ENCODE results near the gene VPS8. TPM values are rescaled to one million over a fixed set of nuclear protein-coding genes. Genes with fewer than 3 reads are reported as not detected.

VPS8 gene
- total RNA-seq, 1 experiment from 2014 or later, result 39.7 TPM

GRCh38 chr3:184942735-184943134 lies 130.8 kb downstream of the VPS8 start:
- H2AFZ ChIP-seq (ENCODE audit: low read length), result no peak overlapping the region
- no CpG with 5 or more reads among the region's 3 CpGs for WGBS (ENCODE audit: extremely low coverage, insufficient read length, low lambda C conversion rate)
- H3K36me3 Mint-ChIP-seq (ENCODE audit: insufficient read depth in 1 of 3, low read depth in 3 of 3), result peaks cover 2 to 9% (median 4%) of the 10 kb centered on the region in 3 experiments; a peak in 4 of 7 replicates
- no peak overlapping the region for H2BK15ac ChIP-seq (ENCODE audit: low read depth, low read length)
- H3K9ac ChIP-seq (ENCODE audit: extremely low read depth, insufficient read length, low read length), result no peak overlapping the region
- TF ChIP-seq CTCF (conservative IDR thresholded peaks at IDR 0.05), result no peak
- no peak overlapping the region for H3K23ac ChIP-seq (ENCODE audit: insufficient read length, low read depth, low read length)
- H3K9me3 ChIP-seq (ENCODE audit: control insufficient read depth, low read depth, low read length), result no peaks in the 10 kb centered on the region
- no peak overlapping the region for H3K4ac ChIP-seq (ENCODE audit: low read depth, low read length)
- peak overlapping the region in 1 of 3 experiments; percentile 80; a peak in 2 of 7 replicates for H3K27ac Mint-ChIP-seq
- H2BK12ac ChIP-seq (ENCODE audit: insufficient read length, low read depth, low read length), result no peak overlapping the region
- H3K27me3 Mint-ChIP-seq (ENCODE audit: low read depth), result no peaks in the 10 kb centered on the region
- no peak overlapping the region for H3K27ac ChIP-seq (ENCODE audit: insufficient read length, low read depth, low read length)
- H2BK5ac ChIP-seq (ENCODE audit: insufficient read length, low read length), result no peak overlapping the region
- H4K8ac ChIP-seq (replicated peaks; ENCODE audit: insufficient read length, low read depth, low read length), result no peak overlapping the region
- no peak overlapping the region for H3T11ph ChIP-seq (ENCODE audit: low read length)
- no peak overlapping the region for H2BK20ac ChIP-seq (ENCODE audit: low read depth, low read length, poor library complexity, severe bottlenecking)
- DNase-seq, result no peak
- no peak overlapping the region for H4K5ac ChIP-seq (ENCODE audit: insufficient read length, low read depth, low read length)
- no peak overlapping the region for H3K18ac ChIP-seq (ENCODE audit: insufficient read length, low read depth, low read length)
- no peaks in the 10 kb centered on the region; the same call in 1 of the 2 replicates for H3K4me1 ChIP-seq (ENCODE audit: insufficient read depth, low read length)
- no peak overlapping the region for H3K4me2 ChIP-seq (ENCODE audit: insufficient read depth, insufficient read length, low read length)
- no peaks in the 10 kb centered on the region for H3K9me3 Mint-ChIP-seq
- no peak overlapping the region for H3K4me3 Mint-ChIP-seq
- H3K23me2 ChIP-seq (ENCODE audit: insufficient read length, low read depth, low read length, poor library complexity, severe bottlenecking), result no peaks in the 10 kb centered on the region
- H4K20me1 ChIP-seq (ENCODE audit: control insufficient read depth, insufficient read depth, insufficient read length), result no peaks in the 10 kb centered on the region
- H4K91ac ChIP-seq (ENCODE audit: insufficient read length, low read depth, low read length), result no peak overlapping the region
- no peak overlapping the region for H3K56ac ChIP-seq (ENCODE audit: insufficient read length, low read depth, low read length)
- no peak overlapping the region for H3K14ac ChIP-seq (ENCODE audit: insufficient read depth, low read length)
- H3K4me1 Mint-ChIP-seq, result peaks cover 24 to 54% of the 10 kb centered on the region in 2 experiments
- no peaks in the 10 kb centered on the region for H3K27me3 ChIP-seq (ENCODE audit: insufficient read depth, low read length)
- no peaks in the 10 kb centered on the region for H3K79me1 ChIP-seq (ENCODE audit: insufficient read depth, low read depth, low read length, poor library complexity, severe bottlenecking)
- H2BK120ac ChIP-seq (ENCODE audit: low read depth, low read length, poor library complexity, severe bottlenecking), result no peak overlapping the region
- no peak overlapping the region for H2AK5ac ChIP-seq (ENCODE audit: insufficient read length, low read length)
- H3K79me2 ChIP-seq (ENCODE audit: insufficient read depth, low read length), result no peaks in the 10 kb centered on the region
